ENCODE data around the gene NKX2-2. TPM values are rescaled to one million over a fixed set of nuclear protein-coding genes. Genes with fewer than 3 reads are reported as not detected.

The NKX2-2 gene
- total and polyA plus RNA-seq, 2 of the 4 experiments (the other 2 are of a cell fraction): not detected

GRCh38 chr20:21500599-21500998 is 13.3 kb downstream of the NKX2-2 start:
- ATAC-seq (ENCODE audit: low read depth) (no peak), DNase-seq (no peak)
- Histone ChIP-seq H3K9ac (ENCODE audit: low read depth, low read length) (no peak overlapping the region), H3K27me3 (ENCODE audit: control insufficient read depth, insufficient read depth, low read length) (peaks cover 33% of the 10 kb centered on the region), H3K56ac (ENCODE audit: extremely low read depth, insufficient read depth, low read length) (no peak overlapping the region), H3K79me1 (ENCODE audit: low read depth in 1 of 2, low read length in 2 of 2) (no peaks in the 10 kb centered on the region), H3K14ac (replicated peaks; ENCODE audit: low read depth, low read length) (no peak overlapping the region), H2BK5ac (ENCODE audit: low read depth, low read length, poor library complexity, severe bottlenecking) (no peak overlapping the region), H2AK5ac (ENCODE audit: low read depth, low read length) (no peak overlapping the region), H4K5ac (ENCODE audit: low read depth, low read length) (no peak overlapping the region), H3K4me1 (ENCODE audit: control insufficient read depth, insufficient read depth, low read length) (no peaks in the 10 kb centered on the region), H3K23ac (ENCODE audit: low read depth, low read length) (no peak overlapping the region), H3K18ac (ENCODE audit: low read depth, low read length) (no peak overlapping the region), H2BK15ac (ENCODE audit: low read depth, low read length) (no peak overlapping the region), H3K9me3 (ENCODE audit: control insufficient read depth, insufficient read depth, low read length) (no peaks in the 10 kb centered on the region), H3K9me1 (ENCODE audit: insufficient read depth, low read length) (no peaks in the 10 kb centered on the region), H3K4me2 (ENCODE audit: low read depth, low read length) (no peak overlapping the region), H3K27ac (ENCODE audit: insufficient read depth, low read length) (no peak overlapping the region), H2AK9ac (replicated peaks; ENCODE audit: low read depth, low read length, poor library complexity) (no peak overlapping the region), H3K4ac (ENCODE audit: low read depth, low read length) (no peak overlapping the region), H2AFZ (replicated peaks; ENCODE audit: low read length, poor library complexity) (no peak overlapping the region), H4K91ac (ENCODE audit: insufficient read depth, low read depth, low read length) (no peak overlapping the region), H3K4me3 (ENCODE audit: insufficient read depth, low read depth, low read length) (no peak overlapping the region), H3K36me3 (ENCODE audit: control insufficient read depth, insufficient read depth, low read length) (no peaks in the 10 kb centered on the region), H4K20me1 (ENCODE audit: insufficient read depth, low read length) (no peaks in the 10 kb centered on the region; the same call in 1 of the 2 replicates), H2BK120ac (ENCODE audit: low read depth, low read length) (no peak overlapping the region), H4K8ac (ENCODE audit: low read depth in 2 of 2, low read length in 2 of 2) (no peak overlapping the region), H2BK20ac (ENCODE audit: low read depth, low read length) (no peak overlapping the region)
- ChIA-PET POLR2A (ENCODE audit: unreplicated experiment) (no interaction called here), CTCF (interaction anchor here (0.6 to 0.9 kb wide), 2 partner anchors 16 to 265 kb away, joined by 3 to 5 read pairs; no protein-coding TSS in a partner anchor)
- in situ Hi-C loops (cut with MboI; ENCODE audit: low sequenced_read_pairs): loop anchor here (5.0 kb wide), 2 partner anchors 263 to 638 kb away; no protein-coding TSS in a partner anchor
- 32% methylated on average over 4 of the region's 7 CpGs; no CpG with 5 or more reads in 1 of the 2 experiments for WGBS, 2 experiments (ENCODE audit: extremely low coverage in 2 of 2, insufficient read length in 1 of 2)
- BruUV-seq (replicated peaks): no TSS peak
- intact Hi-C loops (cut with micrococcal nuclease): no loop called here
- dilution Hi-C loops (cut with HindIII; ENCODE audit: low sequenced_read_pairs, unreplicated experiment): no loop called here
- TF ChIP-seq FOS (IDR thresholded peaks at IDR 0.05; ENCODE audit: low read depth, low read length) (no peak), ELK1 (IDR thresholded peaks at IDR 0.05; ENCODE audit: borderline replicate concordance, low read depth, low read length) (no peak), MXI1 (IDR thresholded peaks at IDR 0.05; ENCODE audit: borderline replicate concordance, low read depth, low read length) (no peak), CTCF (conservative IDR thresholded peaks at IDR 0.05; ENCODE audit: low read depth, low read length) (no peak), SMC3 (IDR thresholded peaks at IDR 0.05; ENCODE audit: low read depth, low read length) (no peak), CHD1 (IDR thresholded peaks at IDR 0.05; ENCODE audit: low read depth, low read length) (no peak), RFX5 (IDR thresholded peaks at IDR 0.05; ENCODE audit: low read depth, low read length) (no peak), NFE2L2 (IDR thresholded peaks at IDR 0.05; ENCODE audit: low read depth, low read length) (no peak), POLR2A (IDR thresholded peaks at IDR 0.05; ENCODE audit: low read depth, low read length) (no peak), RCOR1 (IDR thresholded peaks at IDR 0.05; ENCODE audit: insufficient replicate concordance, low read length) (no peak), USF2 (IDR thresholded peaks at IDR 0.05; ENCODE audit: low read depth, low read length) (no peak), BHLHE40 (IDR thresholded peaks at IDR 0.05; ENCODE audit: low read depth, low read length) (no peak), RAD21 (IDR thresholded peaks at IDR 0.05; ENCODE audit: low read length) (no peak), MAFK (IDR thresholded peaks at IDR 0.05; ENCODE audit: low read depth, low read length) (no peak), MAZ (IDR thresholded peaks at IDR 0.05; ENCODE audit: borderline replicate concordance, low read depth, low read length) (no peak), CEBPB (IDR thresholded peaks at IDR 0.05; ENCODE audit: low read depth, low read length) (no peak)
